GM18502 (cell line): ENCODE data around the gene SEMA5A.

Experiments used
- ATAC-seq: cut with Tn5 transposase; IDR thresholded peaks from one replicate; pipeline ENCODE4 v1.9.1; 2021; ENCODE audit warnings: mild to moderate bottlenecking; ENCODE audit not compliant: unreplicated experiment, poor library complexity

Gene SEMA5A

DNA sequence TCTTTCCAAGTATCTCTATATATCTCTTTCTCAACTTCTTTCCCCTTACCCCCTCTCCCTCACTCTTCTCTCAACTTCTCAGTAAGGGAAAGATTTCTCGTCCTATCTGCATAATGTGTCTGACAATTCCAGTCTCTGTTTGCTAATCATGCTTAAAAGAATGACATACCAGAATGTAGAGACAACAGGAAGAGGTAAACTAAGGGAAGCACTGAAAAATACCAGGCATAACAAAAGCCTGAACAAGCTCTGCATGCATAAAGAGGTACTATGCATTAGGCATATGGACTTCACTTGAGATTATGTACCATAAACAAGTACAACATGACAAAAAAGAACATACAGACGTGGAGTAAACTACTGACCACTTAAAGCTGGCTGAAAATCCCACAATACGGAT lies 62.6 kb downstream of the SEMA5A start:
- ATAC-seq = no peak

DNA sequence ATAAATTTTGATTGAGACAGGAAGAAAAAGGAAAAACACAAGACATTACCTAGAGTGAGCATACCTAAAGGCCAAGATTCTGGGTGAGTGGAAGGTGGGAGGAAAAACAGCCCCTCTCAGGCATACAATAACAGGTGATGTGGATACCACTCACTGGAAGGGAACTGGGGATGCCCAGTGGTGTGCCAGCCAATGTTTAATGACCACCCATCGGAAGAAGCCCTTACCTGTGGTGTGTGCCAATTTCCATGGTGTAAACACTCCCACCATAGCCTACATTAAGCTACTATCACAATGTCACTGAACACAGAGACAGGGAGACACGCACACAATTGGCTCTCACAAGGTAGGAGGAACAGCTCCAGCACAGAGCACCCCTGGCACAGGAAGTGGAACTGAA lies 63.5 kb downstream of the SEMA5A start:
- no peak for ATAC-seq

DNA sequence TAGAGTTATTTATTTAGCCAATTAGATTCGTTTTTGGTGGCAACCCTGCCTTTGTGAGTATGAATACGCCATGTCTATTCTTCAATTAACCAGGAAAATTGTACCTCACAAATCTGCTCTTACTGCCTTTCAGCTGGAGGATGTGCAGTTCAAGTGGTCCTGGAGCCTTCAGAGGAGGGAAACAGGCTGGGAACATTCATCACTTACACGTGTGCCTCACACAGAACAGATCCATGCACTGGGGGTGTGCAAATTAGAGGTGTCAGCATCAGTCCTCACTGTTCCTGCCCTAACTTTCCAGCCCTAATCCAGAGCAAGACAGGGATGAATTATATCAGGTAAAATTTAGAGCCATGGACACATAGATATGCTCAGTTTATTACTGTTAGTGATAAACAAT lies 65.4 kb downstream of the SEMA5A start:
- ATAC-seq = no peak

DNA sequence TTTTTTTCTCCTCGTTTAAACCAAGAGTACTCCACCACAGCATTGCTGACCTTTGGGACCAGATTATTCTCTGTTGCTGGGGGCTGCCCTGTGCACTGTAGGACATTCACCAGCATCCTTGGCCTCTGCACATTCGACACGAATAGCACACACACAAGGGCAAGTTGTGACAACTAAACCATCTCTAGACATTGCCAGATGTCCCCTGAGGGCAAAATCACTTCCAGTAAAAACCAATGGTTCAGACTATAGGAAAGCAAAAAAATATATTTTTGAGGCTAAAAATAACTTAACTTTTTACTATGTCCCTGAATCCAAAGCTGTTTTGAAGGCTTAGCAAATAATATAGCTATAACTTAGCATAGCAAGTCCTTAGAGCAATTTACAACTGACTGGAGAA lies 65.9 kb downstream of the SEMA5A start:
- no peak for ATAC-seq

DNA sequence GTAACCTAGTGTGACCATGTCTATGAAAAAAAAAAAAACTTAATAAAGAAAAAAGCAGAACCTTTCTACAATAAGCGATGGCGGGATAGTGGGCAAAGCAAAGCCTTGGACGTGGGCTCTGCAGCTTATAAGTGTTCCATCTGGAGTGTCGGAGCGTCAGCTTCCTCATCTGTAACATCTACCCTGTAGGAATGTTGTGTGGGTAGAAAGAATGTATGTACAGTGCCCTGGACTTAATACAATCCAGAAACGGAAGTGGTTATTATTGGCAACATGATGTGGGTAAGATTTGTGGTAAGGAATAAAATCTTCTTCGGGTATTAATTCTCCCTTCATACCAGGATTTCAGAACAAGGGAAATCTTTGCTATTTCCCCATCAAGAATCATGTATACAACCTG lies 66.5 kb downstream of the SEMA5A start:
- no peak for ATAC-seq

DNA sequence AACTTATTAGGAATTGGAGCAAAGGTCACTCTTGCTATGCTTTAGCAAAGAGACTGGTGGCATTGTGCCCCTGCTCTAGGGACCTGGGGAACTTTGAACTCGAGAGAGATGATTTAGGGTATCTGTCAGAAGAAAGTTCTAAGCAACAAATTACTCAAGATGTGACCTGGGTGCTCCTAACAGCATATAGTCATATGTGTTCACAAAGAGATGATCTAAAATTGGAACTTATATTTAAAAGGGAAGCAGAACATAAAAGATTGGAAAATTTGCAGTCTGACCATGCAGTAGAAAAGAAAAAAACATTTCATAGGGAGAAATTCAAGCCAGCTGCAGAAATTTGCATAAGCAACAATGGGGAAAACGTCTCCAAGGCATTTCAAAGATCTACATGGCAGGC lies 68.3 kb downstream of the SEMA5A start:
- ATAC-seq = no peak

DNA sequence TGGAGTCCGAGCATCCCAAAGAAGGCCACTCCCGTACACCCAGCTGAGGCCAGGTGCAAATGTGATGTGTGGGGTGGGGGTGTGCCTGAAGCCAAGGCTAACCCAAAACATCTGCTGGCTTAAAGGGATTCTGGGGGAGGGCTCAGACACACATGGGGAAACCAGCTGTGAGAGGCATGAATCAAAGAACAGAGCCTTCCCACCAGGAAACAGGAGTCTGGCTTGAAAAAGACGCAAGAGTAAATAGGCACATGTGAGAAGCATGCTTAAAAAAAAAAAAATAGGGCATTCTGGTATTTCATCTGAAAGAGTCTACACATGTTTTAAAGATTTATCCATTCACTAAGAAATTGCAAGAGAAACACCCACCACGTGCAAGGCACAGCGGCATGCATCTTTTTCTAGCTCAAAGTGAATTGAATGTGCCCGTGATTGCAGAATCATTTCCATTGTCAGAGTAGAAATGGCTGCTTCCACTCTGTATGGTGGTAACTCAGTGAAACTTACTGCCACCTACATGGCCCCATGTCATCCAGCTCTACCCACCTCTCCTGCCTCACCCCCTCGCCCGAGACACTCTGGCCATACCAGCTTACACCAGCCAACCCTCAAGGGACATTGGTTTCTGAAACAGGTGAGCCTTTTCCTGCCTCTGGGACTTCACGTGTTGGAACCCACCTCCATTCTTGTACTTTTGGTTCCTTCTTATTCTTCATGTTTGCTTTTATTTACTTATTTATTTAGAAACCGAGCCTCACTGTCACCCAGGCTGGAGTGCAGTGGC lies 71.5 kb downstream of the SEMA5A start:
- ATAC-seq = no peak

DNA sequence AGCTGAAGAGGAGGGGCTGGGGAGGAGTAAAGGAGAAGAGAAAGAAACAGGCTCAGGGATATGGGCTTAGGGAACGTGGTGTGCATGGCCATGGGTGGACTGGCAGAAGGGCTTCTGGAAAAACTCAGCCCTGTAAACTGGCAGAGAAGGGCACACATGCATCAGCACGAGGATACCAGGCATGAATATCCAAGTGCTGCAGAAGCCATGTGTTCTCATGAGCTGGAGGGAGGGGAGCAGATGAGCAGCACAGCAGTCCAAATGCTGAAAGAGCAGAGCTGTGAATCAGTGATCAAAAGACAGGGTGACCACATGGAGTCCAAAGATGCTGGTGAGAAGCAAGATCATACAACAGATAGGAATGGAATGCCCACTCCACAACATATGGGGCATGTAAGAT lies 72.3 kb downstream of the SEMA5A start:
- no peak for ATAC-seq

DNA sequence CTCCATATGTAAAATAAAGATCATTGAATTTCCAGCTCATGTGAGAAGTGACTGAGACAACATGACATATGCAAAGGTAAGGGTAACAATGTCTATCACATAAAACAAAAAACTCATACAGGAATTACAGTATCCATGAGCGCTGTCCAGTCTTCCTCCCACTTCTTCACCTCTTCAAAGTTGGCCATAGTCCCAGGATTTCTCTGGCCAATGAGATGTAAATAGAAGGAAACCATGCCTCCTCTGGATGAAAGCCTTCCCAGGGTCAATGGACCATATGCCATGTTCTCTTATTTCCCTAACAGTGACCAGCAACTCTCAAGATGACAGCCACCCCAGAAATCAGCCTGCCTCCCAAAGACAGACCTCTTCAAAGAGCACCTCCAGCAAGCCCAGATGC lies 75.5 kb downstream of the SEMA5A start:
- ATAC-seq = no peak

DNA sequence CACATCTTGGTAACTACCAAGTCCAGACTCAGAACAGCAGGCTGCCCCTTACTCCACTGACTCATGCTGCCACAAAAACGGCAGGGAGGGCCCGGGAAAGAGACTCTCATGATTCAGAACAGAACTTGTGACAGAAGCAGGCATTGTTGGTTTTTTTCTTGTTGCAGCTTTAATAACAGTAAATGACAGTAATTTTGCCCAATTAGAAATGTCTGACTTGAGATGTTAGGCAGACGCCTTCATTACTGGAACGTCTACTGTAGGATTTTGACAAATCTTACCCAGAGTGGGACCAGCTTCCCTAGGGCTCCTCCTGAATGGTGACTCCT lies 77.9 kb downstream of the SEMA5A start:
- no peak for ATAC-seq

DNA sequence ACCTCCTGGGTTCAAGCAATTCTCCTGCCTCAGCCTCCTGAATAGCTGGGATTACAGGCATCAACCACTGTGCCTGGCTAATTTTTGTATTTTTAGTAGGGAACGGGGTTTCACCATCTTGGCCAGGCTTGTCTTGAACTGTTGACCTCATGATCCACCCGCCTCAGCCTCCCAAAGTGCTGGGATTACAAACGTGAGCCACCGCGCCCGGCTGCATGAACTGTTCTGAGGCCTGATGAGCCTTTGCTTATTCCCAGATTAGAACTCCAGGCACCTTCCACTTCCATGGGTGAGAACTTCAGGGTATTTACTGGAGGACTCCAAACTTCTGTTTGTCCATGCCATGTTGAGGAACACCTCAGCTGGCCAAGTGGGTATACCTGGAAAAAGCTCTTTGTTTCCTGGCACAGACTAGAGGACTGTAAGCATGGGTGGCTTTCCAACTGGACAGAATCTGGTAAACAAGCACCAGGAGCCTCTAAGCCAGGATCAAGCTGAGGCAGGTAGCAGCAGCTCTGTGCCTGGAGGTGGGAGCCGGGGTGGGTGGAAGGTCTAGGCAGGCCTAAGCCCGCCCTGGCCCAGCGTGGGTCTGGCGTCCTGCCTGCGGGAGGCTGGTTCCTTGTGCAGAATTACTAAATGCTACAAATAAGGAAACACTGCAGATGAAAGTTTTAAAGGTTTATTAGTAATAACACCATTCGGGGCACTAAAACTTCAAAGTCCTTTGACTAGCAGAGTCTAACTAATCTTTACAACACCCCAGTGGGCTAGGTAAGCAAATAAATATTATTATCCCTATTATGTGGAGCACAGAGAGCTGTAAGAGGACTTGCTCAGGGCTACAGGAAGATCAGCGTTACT lies 78.4 kb downstream of the SEMA5A start:
- ATAC-seq = no peak

DNA sequence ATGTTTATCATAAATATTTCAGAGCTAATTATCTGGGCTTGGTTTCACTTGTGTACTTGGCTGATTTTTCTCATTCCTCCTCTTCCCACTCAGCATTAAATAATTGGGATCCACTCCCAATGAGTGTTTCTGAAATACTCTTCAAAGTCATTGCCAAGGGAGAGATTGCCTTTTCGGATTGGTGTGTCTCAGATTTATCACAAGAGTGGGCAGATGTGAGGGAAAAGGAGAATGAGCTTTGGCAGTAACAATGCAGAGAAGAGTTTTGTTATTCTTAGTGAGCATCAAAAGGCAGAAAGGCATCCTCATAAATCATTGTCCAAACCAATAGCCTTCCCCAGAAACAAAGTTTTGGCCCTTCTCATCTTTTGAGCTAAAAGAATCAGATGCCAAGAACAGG lies 79.2 kb downstream of the SEMA5A start:
- no peak for ATAC-seq

DNA sequence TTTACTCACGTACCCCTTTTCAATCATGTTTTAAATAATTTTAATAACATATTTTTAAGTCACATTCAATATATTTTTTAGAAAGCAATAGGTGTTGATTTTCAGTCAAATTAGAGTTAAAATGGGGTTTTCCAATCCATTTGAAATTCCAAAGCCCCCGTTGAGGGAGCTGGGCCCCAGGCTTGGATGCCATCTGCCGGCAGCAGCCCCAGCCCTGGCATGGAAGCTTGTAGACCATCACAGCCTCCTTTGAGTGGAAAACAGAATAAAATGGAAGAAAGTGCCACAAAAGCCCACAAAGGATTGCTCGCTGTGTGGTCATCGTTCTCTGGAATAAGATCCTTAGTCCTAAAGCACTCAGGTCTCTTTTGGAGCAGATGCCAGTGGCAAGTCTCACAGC lies 81.4 kb downstream of the SEMA5A start:
- ATAC-seq = no peak

DNA sequence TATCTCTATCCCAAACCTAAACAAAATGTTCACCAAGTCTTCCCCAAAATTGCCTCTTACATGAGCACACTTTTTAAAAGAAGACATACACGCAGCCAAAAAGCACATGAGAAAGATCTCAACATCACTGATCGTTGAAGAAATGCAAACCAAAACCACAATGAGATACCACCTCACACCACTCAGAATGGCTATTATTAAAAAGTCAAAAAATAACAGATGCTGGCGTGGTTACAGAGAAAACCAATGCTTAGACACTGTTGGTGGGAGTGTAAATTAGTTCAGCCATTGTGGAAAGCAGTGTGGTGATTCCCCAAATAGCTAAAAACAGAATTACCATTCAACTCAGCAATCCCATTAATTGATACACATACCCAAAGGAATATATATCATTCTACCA lies 83.8 kb downstream of the SEMA5A start:
- ATAC-seq = no peak

DNA sequence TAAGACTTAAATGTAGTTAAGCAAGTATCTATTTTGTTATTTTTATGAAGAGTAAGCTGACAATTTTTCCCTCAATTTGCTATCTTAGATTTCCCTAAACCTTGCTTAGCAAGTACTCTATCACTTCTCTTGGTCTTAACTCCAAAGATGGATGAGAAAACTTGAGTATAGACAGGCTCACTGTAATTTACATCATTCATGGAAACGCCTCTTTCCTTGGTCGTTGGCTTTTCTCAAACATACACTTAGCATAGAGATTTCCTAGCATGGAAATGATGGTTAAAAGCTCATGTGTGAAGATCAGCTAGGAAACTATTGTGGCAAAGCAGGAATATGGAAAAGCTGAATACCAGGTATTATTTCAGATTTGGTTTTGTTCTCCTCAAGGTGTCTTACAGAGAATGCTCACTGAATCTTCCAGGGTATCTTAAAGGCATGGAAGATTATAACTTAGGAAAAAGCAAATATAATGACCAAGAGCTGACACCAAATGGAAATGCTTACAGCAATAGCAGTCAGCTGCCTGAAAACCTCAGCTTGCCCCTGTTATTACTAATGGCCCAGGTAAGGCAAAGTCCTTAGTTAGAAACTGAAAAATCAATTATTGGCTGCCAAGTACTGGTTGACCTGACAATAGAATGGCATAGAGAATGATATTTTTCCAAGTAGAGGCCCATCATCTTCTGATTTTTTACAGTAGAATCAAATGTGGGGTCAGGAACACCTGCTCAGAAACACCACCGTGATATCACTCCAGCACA lies 84.8 kb downstream of the SEMA5A start:
- ATAC-seq = no peak

DNA sequence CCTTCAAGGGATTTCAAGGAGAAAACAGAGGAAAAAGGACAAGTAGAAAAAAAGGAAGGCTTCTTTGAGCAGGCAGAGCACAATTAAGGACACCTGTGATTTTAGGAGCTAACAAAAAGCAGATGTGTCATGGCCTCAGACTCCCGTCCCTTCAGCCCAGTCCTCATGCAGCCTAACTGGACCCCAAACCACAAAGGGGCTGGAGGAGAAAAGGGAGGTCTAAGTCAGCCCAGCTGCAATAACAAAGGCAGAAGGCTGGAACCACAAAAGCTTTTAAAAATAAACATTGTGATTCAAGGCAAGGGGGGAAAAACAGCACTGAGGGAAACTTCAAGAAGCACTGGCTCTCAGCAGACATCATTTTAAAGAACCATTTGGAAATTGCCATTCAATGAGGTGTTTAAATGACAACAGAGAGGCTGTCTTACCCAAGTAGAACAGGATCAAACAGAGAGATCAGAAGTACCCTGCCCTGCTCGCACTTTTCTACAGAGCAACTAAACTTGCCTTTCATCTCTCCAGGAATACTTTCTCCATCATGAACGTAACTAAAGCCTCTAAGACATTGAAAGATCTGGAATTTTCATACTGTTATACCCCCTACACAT lies 89.3 kb downstream of the SEMA5A start:
- ATAC-seq = no peak

DNA sequence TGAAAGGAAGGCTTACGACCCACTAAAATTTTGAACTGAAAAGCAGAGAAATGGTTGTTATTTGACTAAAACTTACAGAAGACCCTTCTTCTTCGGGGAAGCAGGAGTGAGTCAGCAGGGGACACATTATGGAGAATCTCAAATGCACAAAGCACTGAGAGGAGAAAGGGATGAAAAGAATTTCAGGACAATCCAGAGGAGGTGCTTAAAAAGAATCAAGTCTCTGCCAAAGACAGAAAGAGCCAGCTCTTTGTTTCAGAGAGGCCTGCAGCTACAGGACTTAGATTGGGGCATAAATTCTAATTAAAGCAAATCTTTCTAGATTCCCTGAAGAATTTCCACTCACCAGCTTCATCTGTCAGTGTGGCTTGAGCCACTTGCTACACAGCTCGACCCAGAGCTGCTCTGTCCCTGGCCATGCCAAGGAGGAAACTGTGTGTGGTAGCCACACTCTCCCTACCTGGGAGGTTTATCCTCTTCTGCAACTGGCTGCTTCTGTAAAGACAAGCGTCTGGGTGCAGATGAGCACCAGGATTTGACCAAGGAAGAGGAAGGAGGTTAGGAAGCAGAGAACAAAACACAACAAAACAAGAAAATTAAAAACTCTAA lies 89.9 kb downstream of the SEMA5A start:
- ATAC-seq = no peak

DNA sequence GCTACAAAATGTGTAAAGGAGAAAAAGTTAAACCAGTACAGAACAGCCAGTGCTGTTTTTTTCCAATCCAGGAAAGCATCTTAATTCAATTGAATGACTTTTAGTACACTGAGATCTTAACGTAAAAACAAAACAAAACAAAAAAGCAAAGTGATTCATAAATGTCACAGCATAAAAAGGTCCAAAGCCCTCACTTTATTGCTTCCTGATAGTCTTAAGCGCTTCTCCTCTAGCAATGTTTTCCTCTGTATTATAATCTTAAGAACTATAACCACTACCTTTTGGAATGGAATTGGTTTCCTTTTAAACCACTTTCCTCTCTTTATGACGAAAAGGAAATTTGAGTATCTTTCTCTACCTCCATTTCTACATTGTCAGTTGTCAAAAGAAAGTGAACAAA lies 91.4 kb downstream of the SEMA5A start:
- no peak for ATAC-seq

DNA sequence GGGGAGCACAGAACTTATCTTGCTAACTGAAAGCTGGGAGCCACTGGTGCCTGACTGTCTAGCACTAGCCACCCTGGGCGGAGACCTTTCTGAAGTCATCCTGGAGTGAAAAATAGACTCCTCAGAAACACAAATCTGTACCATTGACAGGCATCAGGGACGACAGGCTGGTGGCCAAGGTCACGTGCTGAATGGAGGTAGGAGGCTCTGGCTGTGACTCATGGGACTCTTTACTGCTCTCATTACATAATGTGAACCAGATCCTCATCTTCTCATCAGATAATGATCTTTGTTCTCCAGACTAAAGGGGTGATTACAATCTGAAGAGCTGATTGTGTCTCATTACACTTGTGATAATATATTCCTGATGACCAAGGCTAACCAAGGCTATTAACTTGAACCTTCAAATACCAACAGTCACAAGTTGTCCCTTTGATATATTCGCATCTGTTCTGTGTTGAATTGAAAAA lies 91.8 kb downstream of the SEMA5A start:
- no peak for ATAC-seq

DNA sequence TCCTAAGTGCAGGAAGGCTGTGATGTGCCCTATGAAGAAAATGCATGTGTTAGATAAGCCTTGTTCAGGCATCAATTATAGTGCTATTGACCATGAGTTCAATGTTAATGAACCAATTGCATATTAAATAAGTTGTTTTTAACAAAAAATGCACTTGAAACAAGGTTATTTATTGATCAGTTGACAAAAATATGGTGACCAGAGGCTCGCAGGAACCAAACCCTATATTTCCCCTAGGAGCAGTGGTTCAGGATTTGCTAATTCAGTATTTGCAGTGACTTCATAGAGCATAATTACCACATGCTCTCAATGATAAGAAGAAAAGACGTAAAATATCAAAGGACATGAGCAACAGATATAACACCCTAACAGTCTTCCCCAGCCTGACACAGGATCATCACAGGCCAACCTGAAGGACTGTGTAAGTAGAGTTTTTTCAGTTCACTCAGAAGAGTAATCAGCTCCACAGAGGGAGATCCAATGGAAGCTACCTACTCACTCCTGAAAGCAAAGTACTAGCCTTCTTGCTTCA lies 92.3 kb downstream of the SEMA5A start:
- ATAC-seq = no peak
